H9 (cell line): ENCODE results near the gene UMAD1. TPM values are rescaled to one million over a fixed set of nuclear protein-coding genes. Genes with fewer than 3 reads are reported as not detected.

Experiments used
- DNase-seq: peaks from one replicate; pipeline ENCODE4 v3.0.0-alpha.2; 2017
- H2AFZ ChIP-seq: one replicate; pipeline ENCODE4 v1.6.1; 2013; ENCODE audit warnings: mild to moderate bottlenecking, low read length, control low read depth, moderate library complexity
- H2AK5ac ChIP-seq: 2 replicates; pipeline ENCODE4 v1.6.1; 2013; ENCODE audit warnings: low read length, control low read depth, mixed read lengths; ENCODE audit not compliant: insufficient read length
- H2BK120ac ChIP-seq: one replicate; pipeline ENCODE4 v1.6.1; 2013; ENCODE audit warnings: low read depth, mild to moderate bottlenecking, low read length, control low read depth, inconsistent platforms; ENCODE audit not compliant: poor library complexity, severe bottlenecking
- H2BK12ac ChIP-seq: 2 replicates; pipeline ENCODE4 v1.6.1; 2013; ENCODE audit warnings: low read length, control low read depth, mixed read lengths, low read depth; ENCODE audit not compliant: insufficient read length
- H2BK15ac ChIP-seq: 2 replicates; pipeline ENCODE4 v1.6.1; 2013; ENCODE audit warnings: low read depth, low read length, control low read depth
- H2BK20ac ChIP-seq: one replicate; pipeline ENCODE4 v1.6.1; 2013; ENCODE audit warnings: low read depth, mild to moderate bottlenecking, low read length, control low read depth, inconsistent platforms; ENCODE audit not compliant: poor library complexity, severe bottlenecking
- H2BK5ac ChIP-seq: 2 replicates; pipeline ENCODE4 v1.6.1; 2013; ENCODE audit warnings: low read length, control low read depth, mixed read lengths; ENCODE audit not compliant: insufficient read length
- H3K14ac ChIP-seq: 2 replicates; pipeline ENCODE4 v1.6.1; 2013; ENCODE audit warnings: low read length, control low read depth; ENCODE audit not compliant: insufficient read depth
- H3K18ac ChIP-seq: 2 replicates; pipeline ENCODE4 v1.6.1; 2013; ENCODE audit warnings: low read depth, mild to moderate bottlenecking, mixed read lengths, low read length, control low read depth; ENCODE audit not compliant: insufficient read length
- H3K23ac ChIP-seq: 2 replicates; pipeline ENCODE4 v1.6.1; 2013; ENCODE audit warnings: low read length, control low read depth, mixed read lengths, low read depth; ENCODE audit not compliant: insufficient read length
- H3K23me2 ChIP-seq: 2 replicates; pipeline ENCODE4 v1.6.1; 2013; ENCODE audit warnings: low read depth, mild to moderate bottlenecking, mixed read lengths, low read length, control low read depth; ENCODE audit not compliant: insufficient read length, poor library complexity, severe bottlenecking
- H3K27ac ChIP-seq: 2 replicates; pipeline ENCODE4 v1.5.1; 2013; ENCODE audit warnings: low read length, control low read depth, mixed read lengths, low read depth; ENCODE audit not compliant: insufficient read length
- H3K27me3 ChIP-seq: 2 replicates; pipeline ENCODE4 v1.6.1; 2013; ENCODE audit warnings: low read length, control low read depth, inconsistent platforms; ENCODE audit not compliant: insufficient read depth
- H3K4ac ChIP-seq: 2 replicates; pipeline ENCODE4 v1.6.1; 2013; ENCODE audit warnings: low read depth, mild to moderate bottlenecking, control low read depth, inconsistent platforms, low read length, moderate library complexity
- H3K4me1 ChIP-seq: 2 replicates; pipeline ENCODE4 v1.6.1; 2013; ENCODE audit warnings: low read length, control low read depth, inconsistent platforms; ENCODE audit not compliant: insufficient read depth
- H3K4me2 ChIP-seq: 2 replicates; pipeline ENCODE4 v1.6.1; 2013; ENCODE audit warnings: low read length, control low read depth, mixed read lengths; ENCODE audit not compliant: insufficient read length, insufficient read depth
- H3K56ac ChIP-seq: 2 replicates; pipeline ENCODE4 v1.6.1; 2013; ENCODE audit warnings: low read depth, mild to moderate bottlenecking, mixed read lengths, low read length, control low read depth; ENCODE audit not compliant: insufficient read length
- H3K79me1 ChIP-seq: 2 replicates; pipeline ENCODE4 v1.6.1; 2013; ENCODE audit warnings: low read depth, mild to moderate bottlenecking, moderate library complexity, low read length, control low read depth, inconsistent platforms; ENCODE audit not compliant: insufficient read depth, poor library complexity, severe bottlenecking
- H3K79me2 ChIP-seq: 2 replicates; pipeline ENCODE4 v1.6.1; 2013; ENCODE audit warnings: low read length, control low read depth, inconsistent platforms; ENCODE audit not compliant: insufficient read depth
- H3K9ac ChIP-seq: 2 replicates; pipeline ENCODE4 v1.6.1; 2013; ENCODE audit warnings: low read length, control low read depth, mixed read lengths; ENCODE audit not compliant: insufficient read length; ENCODE audit errors: extremely low read depth
- H3K9me3 ChIP-seq: one replicate; pipeline ENCODE4 v1.6.1; 2013; ENCODE audit warnings: low read depth, low read length, inconsistent platforms; ENCODE audit not compliant: control insufficient read depth
- H3T11ph ChIP-seq: one replicate; pipeline ENCODE4 v1.6.1; 2013; ENCODE audit warnings: mild to moderate bottlenecking, low read length, control low read depth, inconsistent platforms
- H4K20me1 ChIP-seq: one replicate; pipeline ENCODE4 v1.6.1; 2013; ENCODE audit not compliant: control insufficient read depth, insufficient read length, insufficient read depth
- H4K5ac ChIP-seq: 2 replicates; pipeline ENCODE4 v1.6.1; 2013; ENCODE audit warnings: low read depth, mild to moderate bottlenecking, mixed read lengths, low read length, control low read depth; ENCODE audit not compliant: insufficient read length
- H4K8ac ChIP-seq: replicated peaks from 2 replicates; pipeline ENCODE4 v1.6.1; 2013; ENCODE audit warnings: low read length, control low read depth, mixed read lengths, low read depth; ENCODE audit not compliant: insufficient read length
- H4K91ac ChIP-seq: 2 replicates; pipeline ENCODE4 v1.6.1; 2013; ENCODE audit warnings: low read depth, mild to moderate bottlenecking, moderate library complexity, mixed read lengths, low read length, control low read depth; ENCODE audit not compliant: insufficient read length
- H3K27ac Mint-ChIP-seq, 3 experiments: 2 replicates in 2 of 3; 3 replicates in 1 of 3; pipeline ENCODE4 v1.8.0; 2020 to 2021; ENCODE audit warnings: mixed read lengths in 3 of 3, mild to moderate bottlenecking in 1 of 3, moderate library complexity in 1 of 3
- H3K27me3 Mint-ChIP-seq: 2 replicates; pipeline ENCODE4 v1.8.0; 2021; ENCODE audit warnings: low read depth, mild to moderate bottlenecking, moderate library complexity, mixed read lengths
- H3K36me3 Mint-ChIP-seq, 3 experiments: 2 replicates in 2 of 3; 3 replicates in 1 of 3; pipeline ENCODE4 v1.8.0; 2020 to 2021; ENCODE audit warnings: low read depth in 3 of 3, mixed read lengths in 3 of 3; ENCODE audit not compliant: insufficient read depth in 1 of 3
- H3K4me1 Mint-ChIP-seq, 2 experiments: 2 replicates each; pipeline ENCODE4 v1.8.0; 2020; ENCODE audit warnings: mixed read lengths in 2 of 2
- H3K4me3 Mint-ChIP-seq, 2 experiments: 2 replicates in 1 of 2; 3 replicates in 1 of 2; pipeline ENCODE4 v1.8.0; 2020 to 2021; ENCODE audit warnings: mild to moderate bottlenecking in 2 of 2, mixed read lengths in 2 of 2, moderate library complexity in 1 of 2
- H3K9me3 Mint-ChIP-seq, 2 experiments: 2 replicates in 1 of 2; 3 replicates in 1 of 2; pipeline ENCODE4 v1.8.0; 2020; ENCODE audit warnings: mild to moderate bottlenecking in 2 of 2, mixed read lengths in 2 of 2, moderate library complexity in 1 of 2
- CTCF ChIP-seq: fragments of 200-600 bp; sonication (generic); conservative IDR thresholded peaks from 3 replicates; pipeline ENCODE4 v1.8.0; 2021; ENCODE audit warnings: antibody characterized with exemption, mild to moderate bottlenecking
- whole genome bisulfite sequencing: extraction: QIAGEN DNeasy Blood & Tissue Kit; methylation state at CpG from one replicate; pipeline ENCODE4 v1.1.7; 2013; ENCODE audit warnings: missing lambda C conversion rate, low lambda C conversion rate, mixed read lengths; ENCODE audit not compliant: insufficient read length; ENCODE audit errors: extremely low coverage; 5-methylcytosine and 5-hydroxymethylcytosine counted together
- total RNA-seq: library from RNA; stranded (reverse); gene quantifications from 2 replicates; pipeline ENCODE4 v1.2.1, GENCODE V29; 2021

UMAD1 gene
- total RNA-seq, 1 experiment from 2014 or later, result 8.9 TPM

GRCh38 chr7:7830122-7830878, 189.7 kb downstream of the UMAD1 start:
- Histone ChIP-seq H3K23ac (no peak overlapping the region), H3T11ph (no peak overlapping the region), H3K4ac (no peak overlapping the region), H4K20me1 (no peaks in the 10 kb centered on the region), H3K27ac (no peak overlapping the region), H3K9me3 (no peaks in the 10 kb centered on the region), H3K56ac (no peak overlapping the region), H2BK15ac (no peak overlapping the region), H3K4me2 (no peak overlapping the region), H4K5ac (no peak overlapping the region), H3K4me1 (no peaks in the 10 kb centered on the region; the same call in 1 of the 2 replicates), H4K91ac (no peak overlapping the region), H2AK5ac (no peak overlapping the region), H2AFZ (no peak overlapping the region), H3K23me2 (no peaks in the 10 kb centered on the region), H2BK20ac (no peak overlapping the region), H3K27me3 (no peaks in the 10 kb centered on the region), H3K9ac (no peak overlapping the region), H3K18ac (no peak overlapping the region), H3K14ac (no peak overlapping the region), H3K79me1 (no peaks in the 10 kb centered on the region), H2BK5ac (no peak overlapping the region), H3K79me2 (no peaks in the 10 kb centered on the region), H2BK120ac (no peak overlapping the region), H2BK12ac (no peak overlapping the region), H4K8ac (no peak overlapping the region)
- Mint-ChIP-seq H3K4me3 (no peak overlapping the region), H3K27ac (peak overlapping the region in 1 of 3 experiments; percentile 9; a peak in 2 of 7 replicates), H3K27me3 (no peaks in the 10 kb centered on the region), H3K9me3 (peaks cover 1 to 3% of the 10 kb centered on the region in 2 experiments), H3K4me1 (peaks cover 7 to 15% of the 10 kb centered on the region in 2 experiments), H3K36me3 (peaks cover under 1 to 8% (median 3%) of the 10 kb centered on the region in 3 experiments; a peak in 6 of 7 replicates)
- no CpG with 5 or more reads among the region's 7 CpGs for WGBS
- DNase-seq, result no peak
- no peak for TF ChIP-seq CTCF
